AG08395 (cell line): ENCODE data around the gene PLD5.
A peak's percentile ranks its signal among the peaks of the same experiment; 100 is the strongest.

ENCODE experiments used
- DNase-seq: peaks from one replicate; pipeline ENCODE4 v3.0.0; 2012; ENCODE audit warnings: mixed read lengths, low spot score

The PLD5 gene

DNA sequence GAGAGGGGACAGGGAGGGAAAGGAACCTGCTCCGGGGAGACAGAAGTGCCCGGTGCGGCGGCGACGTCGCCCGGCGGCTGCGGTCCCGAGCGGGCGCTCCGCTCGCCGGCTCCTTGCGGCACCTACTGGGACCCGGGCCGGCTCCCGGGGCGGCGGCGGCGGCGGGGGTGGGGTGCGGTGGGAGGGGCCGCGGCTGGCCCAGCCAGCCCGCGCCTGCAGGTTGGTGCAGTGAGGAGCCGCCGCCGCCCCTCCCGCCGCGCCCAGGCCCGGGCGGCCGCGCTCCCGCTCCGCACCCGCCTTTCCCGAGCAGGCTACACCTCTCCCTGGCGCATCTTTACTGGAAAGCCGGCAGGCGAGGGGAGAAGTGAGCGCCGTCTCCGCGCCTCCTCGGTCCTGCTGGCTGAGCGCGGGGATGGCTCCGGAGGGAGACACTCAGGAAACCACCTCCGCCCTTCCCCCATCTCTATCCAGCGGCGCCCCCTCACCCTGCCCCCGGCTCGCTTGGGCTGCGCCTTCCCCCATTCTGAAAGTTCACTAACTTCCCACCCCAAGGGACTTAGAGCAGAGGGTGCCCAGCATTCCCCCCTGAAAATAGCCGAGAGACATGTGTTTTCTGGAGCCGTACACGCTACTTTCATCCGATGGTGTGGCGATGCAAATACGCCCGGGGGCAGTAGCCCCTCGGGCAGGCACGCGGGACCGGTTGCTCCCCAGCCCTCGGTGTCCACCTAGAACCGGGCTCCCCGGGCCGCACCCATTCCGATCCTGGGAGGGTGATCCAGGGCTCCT, at the start of gene PLD5:
Gene PLD5 (minus strand): TSS at position 127 of the 789 bp plus-strand sequence.
- no peak for DNase-seq

DNA sequence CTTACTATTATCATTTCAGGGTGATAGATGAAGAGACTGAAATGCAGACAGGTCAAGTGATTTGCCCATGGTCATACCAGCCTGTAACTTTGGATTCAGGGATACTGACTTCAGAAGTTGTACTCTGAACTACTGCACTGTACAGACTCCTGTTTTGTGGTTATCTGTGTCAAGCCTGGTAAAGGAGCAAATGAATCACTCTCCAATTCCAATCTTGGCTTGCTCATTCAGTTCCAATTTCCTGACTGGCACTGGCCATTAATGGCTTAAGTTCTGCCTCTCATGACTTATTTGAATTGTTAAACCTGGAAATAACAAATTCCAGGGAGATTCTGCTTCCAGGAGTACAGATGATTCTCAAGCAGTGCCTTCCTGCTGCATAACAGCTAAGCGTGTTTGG, 45.4 kb upstream of the PLD5 start:
- no peak for DNase-seq

DNA sequence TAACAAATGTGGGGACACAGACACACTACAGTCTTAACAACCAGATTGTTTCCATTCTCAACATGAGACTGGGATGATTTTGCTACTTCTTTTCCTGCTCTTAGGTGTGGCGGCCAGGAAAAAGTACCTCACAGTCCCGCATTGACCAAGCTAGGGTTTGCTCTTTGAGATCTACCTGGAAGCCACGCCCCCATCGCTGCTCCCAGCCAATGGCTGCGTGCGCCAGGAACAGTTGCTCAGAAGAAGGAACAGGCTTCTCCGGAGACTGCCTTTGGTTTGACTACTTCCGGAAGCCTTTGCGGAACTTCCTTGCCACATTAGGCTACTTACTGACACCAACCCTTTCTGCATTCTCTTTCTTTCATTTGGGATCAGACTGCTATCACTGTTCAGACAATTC, 44.2 kb upstream of the PLD5 start:
- DNase-seq = no peak

DNA sequence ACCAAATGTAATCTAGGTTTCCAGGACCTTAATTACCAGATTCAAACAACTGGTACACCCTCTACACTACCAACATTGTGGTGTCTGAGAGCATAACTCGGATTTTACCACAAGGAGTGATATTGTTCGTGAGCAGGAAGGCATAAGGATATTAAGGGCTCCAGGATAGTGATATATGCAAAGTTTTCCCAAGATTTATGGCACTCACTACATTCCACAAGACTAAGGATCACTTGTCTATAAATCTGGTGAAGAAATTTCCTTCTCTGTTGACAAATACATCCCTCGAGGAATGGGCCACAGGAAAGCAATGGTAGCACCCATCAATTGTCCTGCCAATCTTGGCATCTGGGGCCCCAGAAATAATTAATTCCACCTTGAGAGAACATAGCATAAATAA, 43.1 kb upstream of the PLD5 start:
- no peak for DNase-seq

DNA sequence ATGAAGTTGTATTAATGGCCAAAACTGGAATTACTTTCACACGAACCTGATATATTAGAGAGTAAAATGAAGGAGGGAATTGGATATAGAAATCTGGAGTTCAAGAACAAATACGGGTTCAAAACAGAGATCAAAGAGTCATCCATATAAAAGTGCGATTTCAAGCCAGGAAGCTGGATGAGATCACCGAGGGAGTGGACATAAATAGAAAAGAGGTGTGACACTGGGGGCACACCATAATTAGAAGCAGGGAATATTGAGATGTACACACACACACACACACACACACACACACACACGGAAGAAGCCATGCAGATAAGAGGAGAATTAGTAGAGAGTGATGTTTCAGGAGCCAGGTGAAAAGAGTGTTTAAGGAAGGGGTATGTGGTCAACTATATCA, 32.3 kb upstream of the PLD5 start:
- DNase-seq = no peak

DNA sequence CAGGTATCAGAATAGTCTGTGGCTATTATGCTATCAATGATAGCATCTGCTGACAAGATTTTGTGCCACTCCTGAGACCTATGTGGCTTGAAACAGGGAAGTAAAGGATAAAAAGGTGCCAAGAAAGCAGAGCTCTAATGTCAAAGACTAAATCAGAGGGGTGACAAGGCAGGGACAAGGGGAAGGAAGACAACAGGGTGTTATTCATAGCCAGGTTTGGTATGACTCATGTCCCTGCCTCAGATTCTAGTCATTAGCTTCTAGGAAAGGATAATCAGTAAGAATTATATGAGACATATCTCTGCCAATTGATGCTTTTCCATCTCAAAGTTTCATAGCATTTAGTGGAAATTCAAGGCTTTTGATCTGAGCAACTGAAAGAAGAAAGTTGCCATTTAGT, 31.8 kb upstream of the PLD5 start:
- DNase-seq = no peak

DNA sequence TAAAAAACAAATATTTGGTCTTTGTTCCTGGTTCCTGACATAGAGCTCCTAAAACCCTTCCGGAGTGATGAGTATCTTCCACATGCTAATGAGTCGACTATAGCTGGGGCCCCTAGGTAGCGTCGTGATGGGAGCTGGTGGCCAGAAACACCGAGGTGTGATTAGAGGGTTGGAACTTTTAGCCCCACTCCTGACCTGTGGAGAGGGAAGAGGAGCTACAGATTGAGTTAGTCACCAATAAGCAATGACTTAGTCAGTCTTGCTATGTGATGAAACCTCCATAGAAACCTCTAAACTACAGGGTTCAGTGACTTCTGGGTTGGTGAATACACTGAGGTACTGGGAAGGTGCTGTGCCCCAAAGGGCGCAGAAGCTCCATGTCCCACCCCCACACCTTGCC, 30.1 kb upstream of the PLD5 start:
- DNase-seq = no peak

DNA sequence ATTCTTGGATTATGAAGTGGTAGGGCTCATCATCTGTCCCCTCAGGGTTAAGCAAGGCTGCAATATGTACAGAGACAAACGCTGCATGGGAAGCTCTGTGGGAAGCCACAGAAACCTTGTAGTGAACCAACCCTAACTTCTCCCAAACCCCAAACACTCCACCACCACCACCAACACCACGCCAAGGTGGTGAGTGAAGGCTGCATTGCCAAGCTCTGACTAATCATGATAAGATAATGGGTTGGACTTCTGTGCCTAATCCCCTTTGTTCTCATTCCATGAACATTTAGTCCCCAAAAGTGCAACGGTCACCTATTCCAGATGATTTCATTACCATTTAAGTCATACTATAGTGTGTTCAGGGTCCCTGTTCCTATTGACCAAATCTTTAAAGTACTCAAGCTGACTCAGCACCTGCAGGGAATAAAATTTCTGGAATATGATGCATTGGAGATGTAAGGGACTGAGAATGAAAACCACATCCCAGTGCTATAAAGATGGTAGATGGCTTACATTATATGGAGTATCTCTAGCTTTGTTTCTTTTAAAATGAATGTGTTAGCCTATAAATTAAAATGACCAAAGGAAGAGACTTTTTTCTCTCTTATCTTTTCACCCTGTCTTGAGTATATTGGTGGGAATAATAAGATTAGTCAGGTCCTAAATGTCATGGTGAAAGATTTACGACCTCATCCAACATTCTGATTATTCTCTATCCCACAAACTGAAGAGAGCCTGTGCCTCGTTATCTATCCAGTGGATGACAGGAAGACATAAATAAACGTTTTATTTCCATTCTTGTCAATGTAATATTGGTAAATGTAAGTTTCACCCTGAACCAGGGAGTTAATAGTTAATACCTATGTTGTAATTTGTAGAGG, 22.6 kb upstream of the PLD5 start:
- DNase-seq = no peak

DNA sequence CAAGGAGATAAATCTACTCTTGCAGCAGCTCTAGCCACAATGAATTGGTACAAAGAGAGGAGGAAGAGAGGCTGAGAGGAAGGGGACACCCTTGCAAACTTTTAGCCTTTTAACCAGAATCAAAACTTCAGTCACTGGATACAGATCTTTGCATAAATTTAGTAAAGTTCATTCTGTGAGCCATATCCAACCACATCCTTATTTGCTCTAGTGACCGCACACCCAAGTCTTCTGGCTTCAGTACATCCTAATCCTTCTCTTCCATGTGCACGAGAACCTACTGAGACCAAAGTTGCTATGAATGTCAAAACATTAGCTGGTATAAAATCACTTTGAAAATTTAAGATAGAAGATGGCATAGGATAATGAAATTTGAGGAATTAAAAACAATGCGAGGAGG, 21.9 kb upstream of the PLD5 start:
- DNase-seq = no peak

DNA sequence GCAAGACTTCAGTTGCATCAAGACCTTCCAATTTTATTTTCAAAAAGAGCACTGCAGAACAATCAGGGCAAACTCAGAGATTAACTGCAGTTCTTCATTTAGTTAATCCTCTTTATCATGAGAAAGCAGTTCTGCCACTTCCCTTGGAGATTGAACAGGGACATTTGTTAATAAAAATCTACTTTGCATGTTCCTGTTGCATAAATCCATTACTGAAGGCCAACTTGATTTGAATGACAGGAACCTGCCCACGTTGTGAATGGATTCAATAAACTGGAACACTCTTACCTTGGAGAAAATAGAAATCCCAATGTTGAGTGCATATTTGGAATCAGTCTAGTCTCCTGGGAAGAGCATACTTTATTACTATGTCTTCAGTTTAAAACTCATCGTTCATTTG, 19.6 kb upstream of the PLD5 start:
- DNase-seq = no peak

DNA sequence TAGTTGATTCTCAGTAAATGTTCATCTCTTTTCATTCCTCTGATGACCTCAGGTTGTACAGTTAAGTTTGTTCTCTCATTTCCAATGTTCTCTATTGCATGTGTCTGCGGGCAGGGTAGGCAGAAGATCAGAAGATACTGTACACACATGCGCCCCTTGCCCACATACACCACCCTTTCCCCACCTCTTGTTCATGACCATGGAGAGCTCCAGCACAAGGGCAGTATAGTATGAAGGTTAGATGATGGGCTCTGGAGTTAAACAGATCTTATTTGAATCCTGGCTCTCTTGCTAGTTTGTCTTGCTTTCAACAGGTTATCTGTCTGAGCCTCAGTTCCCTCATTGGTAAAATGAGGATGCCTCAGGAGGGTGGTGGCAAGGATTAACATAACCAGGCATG, 17.8 kb upstream of the PLD5 start:
- DNase-seq = no peak

DNA sequence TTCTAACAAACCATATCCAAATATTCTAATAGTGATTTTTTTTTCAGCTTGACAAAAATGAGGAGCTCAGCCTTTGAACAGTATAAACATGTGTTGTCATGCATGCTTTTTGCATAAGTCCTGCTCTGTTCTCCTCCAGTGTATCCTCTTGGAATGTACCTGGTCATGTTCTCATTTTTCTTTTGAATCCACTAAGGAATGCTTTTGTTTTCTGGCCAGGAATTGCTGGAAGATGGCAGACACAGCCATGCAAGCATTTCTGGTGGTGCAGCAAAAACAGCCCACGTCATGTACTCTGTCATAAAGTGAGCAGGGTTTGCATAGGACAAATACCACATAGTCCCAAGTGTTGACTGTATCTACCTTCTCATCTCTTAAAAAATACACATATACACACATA, 11.5 kb upstream of the PLD5 start:
- DNase-seq = no peak

DNA sequence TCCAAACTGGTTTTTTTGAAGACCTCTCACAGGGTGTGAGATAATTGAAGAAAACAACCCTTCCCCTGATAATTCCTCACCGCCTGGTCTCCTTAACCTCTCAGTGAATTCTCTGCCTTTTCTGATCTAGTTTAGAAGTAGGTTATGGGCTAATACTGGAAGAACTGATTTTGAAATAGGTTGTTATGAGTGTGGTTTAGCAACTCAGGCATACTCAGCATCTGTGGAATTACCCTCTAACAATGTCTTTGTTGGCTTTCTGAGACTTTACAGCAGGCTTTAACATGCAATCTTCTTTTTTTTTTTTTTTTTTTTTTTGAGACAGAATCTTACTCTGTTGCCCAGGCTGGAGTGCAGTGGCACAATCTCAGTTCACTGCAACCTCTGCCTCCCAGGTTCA, 10.3 kb upstream of the PLD5 start:
- DNase-seq = peak; percentile 26

DNA sequence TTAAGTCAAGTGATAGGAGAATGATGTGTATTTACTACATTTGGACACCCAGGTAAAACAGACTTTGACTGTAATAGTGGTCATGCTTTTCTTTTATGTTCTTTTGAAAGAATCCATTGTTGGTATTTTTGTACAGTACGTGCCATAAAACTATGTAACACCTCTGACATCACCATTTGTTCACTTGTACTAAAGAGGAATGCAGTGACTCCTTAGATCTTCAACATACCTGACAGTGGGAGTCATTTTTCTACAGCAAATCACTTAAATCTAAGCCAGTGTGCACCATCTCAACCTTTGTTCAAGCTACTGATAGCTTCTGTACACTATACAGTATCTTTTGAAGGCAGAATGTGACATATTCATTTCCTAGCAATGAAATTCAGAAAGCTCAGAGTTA, 6.3 kb upstream of the PLD5 start:
- peak; percentile 14 for DNase-seq

DNA sequence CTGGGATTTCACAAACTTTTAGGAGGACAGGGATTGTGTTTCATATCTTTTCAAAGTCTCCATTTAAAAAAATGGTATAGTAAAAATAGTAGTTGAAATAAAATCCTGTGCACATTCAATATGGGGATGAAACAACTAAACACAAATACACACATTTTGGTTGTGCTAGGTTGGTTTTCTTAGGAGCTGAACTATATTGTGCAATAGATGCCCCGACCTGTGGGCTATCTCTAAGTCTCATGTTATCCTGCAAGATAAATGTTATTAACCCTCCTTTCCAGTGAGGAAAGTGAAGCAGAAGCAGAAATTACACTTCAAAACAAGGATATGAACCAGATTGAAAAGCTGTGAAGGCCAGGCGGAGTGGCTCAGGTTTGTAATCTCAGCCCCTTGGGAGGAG, 1.3 kb upstream of the PLD5 start:
- no peak for DNase-seq

DNA sequence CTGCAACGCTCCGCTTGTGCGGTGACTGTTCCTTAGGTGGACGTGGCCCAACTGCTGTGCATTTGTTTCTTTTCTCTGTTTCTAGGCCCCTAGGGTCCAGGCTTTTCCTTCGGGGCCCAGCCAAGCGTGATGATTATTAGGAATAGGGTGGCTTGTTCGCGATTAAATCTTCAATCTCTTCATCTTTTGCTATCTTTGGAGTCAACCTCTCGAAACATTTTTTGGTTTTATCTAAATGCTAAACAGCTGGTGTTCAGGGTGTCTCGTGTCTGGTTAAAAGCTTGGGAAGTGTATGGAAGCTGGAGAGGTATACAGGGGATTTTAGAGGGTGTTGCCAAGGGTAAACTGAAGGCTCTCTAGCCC, 844 bp upstream of the PLD5 start:
- DNase-seq = no peak

DNA sequence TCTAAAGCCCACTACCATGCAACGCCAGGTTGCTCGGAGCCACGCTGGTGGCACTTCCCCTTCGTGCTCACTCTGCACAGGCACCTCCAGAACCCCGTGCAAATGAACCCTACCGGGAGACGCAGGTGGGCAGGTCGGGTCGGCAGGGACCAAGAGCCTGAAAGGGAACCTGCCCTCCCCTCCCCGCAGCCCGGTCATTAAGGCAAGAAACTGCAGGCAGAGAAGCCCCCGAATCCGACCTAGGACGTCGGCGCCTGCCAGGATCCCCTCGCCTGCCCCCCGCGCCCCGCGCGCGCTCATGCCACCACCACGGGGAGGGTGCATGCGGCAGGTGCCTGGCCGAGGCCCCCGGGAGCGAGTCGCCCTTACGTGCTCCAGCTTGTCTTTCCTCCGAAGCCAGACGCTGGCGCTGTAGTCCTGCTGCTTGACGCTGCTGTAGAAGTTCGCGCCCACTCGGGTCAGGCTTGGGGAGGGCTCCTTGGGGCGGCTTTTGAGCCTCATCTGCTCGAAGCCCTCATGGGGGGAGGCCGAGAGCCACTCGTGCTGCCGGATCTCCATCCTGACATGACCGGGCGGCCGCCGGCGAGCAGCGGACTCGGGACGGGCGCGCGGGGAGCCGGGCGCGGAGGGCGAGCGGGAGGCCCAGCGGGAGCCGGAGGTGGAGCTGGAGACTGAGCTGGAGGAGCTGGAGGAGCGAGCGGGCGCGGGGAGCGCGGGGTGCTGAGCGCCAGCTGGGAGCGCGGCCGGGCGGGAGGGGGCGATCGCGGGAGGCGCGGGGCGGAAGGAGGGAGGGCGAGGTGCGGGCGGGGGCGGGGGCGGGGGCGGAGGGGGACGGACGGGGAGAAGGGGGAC, 552 bp downstream of the PLD5 start:
- DNase-seq = peak; percentile 57

DNA sequence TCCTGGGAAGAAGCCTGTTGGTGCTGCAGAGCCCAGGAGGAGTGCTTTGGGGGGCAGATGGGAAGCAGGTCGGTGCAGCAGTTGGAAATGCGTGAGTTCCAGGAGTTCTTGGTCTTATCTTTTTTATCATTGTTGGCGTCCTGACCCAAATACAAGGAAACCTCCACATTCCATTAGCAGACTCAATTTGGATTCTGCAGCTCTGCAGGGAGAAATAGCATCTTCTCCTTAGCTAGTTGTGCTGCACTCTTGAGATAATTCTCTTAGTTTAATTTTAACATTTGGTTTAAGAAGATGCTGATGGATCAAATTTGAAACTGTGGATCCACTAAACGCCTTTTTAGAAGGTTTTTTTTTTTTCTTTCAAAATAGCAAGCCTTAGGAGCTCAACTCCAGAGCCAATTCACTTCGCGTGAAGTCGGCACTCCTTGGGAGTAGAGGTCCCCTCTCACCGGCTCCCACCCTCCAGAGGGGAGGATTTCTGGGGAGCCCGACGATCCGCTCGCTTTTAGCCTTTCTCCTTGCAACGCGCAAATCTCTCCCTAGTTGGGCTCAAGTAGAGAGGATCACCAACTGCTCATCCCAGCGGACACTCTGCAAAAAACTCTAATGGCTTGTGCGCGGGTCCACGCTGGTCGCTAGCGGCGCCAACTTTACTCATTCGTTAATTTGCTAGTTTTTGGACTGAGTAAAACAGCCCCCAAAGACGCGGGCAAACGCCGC, 1.3 kb downstream of the PLD5 start:
- DNase-seq = no peak

DNA sequence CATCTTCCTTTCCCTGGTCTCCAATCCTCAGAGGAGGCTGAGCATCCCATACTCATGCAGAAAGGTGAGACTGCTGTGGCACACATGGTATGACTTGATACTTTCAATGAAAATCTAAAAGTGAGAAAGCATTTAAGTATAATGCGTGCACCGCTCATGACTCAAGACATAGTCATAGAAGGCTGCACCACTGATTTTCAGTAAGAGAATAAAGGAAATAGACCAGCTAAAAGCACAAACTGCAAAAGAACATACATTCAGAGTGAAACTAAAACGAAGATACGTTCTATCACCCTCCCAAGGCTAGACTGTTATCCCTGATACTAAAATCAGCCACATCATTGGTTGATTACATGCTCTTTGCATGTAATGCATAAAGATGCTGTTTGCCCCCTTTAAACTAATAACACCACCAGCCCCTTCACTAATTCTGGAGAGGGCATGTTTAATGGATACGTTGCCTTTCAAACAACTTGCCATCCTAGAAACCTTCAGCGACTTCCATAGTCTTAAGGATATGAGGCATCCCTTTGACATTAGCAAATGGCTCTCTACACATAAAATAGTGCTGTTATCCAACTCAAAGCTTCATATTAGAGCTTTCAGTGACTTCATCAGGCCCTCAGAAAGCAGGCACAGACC, 2.1 kb downstream of the PLD5 start:
- DNase-seq = no peak

DNA sequence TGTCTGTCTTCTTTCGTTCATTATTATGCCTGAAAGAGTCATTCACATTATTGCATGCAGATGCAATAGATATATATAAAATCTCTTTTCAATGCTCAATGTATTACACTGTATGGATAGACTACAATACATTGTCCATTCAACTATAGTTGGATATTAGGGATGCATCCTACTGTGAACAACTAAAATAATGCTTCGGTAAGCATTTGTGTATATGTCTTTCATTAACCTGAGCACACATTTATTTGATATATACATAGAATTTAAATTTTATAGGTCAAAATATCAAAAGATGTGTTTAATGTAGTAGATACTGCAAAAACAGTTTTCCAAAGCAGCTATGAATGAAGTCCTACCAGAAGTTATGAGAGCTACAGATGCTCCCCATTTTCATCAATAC, 8.9 kb downstream of the PLD5 start:
- DNase-seq = no peak

DNA sequence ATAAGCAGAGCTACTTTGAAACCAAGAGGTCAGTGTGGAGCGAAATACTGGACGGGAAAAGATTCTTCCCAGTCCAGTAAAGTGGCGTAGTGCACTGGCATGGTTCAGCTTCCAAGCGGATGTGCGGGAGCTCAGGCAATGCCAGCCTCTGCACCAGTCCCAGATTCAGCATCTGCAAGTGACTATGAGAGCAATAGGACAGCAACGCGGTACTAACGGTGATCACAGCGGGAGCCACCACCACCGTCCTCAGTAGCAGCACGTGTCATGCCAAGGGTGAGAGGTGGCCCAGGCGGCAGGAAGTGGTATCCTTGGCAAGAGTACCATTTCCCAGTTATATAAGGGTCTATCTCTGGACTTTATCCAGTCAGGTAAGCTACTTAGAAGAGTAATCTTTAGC, 17.8 kb downstream of the PLD5 start:
- DNase-seq = no peak
